Kidney capillary endothelial cell (primary cell): Measurements from ENCODE around the gene ATRAID.
"Not testable (repeated sequence)": the region's sequence is repeated elsewhere in the genome, so short reads cannot be mapped to it uniquely, and the experiment has no call there.

ENCODE experiments used
- DNase-seq: peaks from one replicate; pipeline ENCODE4 v3.0.0-alpha.2; 2018; ENCODE audit warnings: low spot score

ATRAID gene

DNA sequence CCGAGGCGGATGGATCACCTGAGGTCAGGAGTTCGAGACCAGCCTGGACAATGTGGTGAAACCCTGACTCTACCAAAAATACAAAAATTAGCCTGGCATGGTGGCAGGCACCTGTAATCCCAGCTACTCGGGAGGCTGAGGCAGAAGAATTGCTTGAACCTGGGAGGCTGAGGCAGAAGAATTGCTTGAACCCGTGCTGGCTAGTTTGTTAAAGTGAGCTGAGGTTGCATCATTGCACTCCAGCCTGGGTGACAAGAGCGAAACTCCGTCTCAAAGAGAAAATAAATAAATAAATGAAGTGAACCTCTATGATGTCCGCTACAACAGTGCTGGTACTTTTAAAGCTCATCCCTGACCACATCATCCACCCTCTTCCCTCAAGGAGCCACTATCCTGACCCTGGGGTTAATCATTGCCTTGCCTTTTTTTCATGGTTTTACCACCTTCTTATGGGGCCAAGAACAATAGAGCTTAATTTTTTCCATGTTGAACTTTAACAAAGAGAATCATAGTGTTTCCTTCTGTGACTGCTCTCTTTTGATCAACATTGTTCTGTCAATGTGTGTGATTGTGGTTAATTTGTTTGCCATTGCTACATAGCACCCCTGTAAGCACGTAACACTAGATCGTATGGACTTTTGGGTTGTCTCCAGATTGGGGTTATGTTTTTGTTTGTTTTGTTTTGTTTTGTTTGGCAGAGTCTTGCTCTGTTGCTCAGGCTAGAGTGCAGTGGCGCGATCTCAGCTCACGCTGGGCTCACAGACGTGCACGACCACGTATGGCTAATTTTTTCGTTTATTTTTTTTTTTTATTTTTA, 17.1 kb upstream of the ATRAID start:
- no peak for DNase-seq

DNA sequence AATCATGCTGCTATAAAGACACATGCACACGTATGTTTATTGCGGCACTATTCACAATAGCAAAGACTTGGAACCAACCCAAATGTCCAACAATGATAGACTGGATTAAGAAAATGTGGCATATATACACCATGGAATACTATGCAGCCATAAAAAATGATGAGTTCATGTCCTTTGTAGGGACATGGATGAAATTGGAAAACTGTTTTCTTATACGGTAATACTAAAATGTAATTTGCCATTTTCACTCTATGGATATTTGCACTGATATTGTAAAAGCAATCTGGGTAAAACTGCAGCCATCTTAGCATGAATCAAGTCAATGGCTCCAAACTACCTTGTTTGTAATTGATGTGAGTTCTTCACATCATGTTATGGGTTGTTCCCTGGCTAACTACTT, 16.0 kb upstream of the ATRAID start:
- not testable (repeated sequence) for DNase-seq

DNA sequence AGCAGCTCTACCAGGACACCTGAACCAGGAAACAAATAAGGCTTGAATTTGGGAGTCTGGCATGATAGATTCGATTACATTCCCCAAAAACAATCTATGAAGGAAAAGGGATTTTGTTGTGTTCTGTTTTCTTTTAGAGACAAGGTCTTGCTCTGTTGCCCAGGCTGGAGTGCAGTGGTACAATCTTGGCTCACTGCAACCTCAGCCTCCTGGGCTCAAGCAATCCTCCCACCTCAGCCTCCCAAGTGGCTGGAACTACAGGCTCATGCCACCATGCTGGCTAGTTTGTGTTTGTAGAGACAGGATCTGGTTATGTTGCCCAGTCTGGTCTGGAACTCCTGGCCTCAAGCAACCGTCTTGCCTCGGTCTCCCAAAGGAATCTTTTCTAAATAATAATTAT, 13.8 kb upstream of the ATRAID start:
- not testable (repeated sequence) for DNase-seq

DNA sequence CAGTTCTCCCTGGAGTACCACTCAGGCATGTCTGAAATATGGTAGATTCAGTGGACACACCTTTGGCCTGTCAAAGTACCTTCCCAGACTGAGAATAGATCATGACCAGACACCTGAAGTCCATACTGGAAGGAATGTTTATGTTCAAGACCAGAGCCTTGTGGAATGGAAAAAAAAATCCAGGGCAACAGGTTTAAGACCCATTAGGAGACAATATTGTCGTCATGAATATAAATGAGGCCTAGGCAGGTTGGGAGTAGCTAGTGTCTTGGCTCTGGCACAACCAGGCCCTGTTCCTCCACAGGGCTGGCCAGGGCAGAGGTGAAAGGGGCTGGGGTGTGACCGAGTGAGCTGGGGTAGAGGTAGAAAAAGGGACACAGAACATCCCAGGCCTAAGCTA, 13.2 kb upstream of the ATRAID start:
- no peak for DNase-seq

DNA sequence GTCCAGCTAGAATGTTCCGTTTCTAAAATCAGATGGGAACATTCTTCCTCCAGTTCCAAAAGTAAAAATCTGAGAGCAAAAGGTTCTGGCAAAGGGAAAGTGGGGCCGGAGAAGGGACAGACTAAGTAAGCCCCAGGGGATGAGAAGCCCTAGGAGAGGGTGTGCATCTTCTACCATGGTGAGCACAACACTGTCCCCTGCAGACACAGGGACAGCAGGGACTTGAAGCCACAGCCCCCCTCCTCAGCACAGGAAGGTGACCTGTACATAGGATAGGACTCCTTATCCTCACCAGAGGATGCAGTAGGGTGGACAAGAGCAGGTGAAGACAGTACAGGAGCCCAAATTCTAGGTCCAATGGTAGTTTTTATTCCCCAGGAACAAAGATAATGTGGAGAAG, 12.6 kb upstream of the ATRAID start:
- no peak for DNase-seq

DNA sequence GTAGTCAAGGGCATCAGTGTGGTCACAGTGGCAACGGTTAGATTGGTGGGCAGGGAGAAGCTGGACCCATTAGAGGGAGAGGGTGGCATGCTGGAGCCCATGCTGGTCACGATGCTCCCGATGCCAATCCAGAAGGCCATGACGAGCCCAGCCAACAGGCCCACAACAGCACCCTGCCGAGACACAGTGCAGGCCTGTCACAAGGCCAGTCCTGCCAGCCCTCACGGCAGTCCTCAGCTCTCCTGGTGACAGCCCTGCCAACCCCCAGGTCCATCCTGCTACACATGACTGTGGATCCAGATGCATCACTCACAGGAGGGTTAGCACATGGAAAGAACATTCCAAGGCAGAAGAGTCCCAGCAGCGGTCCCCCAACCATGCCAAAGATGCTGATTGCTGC, 10.2 kb upstream of the ATRAID start:
- DNase-seq, result no peak

DNA sequence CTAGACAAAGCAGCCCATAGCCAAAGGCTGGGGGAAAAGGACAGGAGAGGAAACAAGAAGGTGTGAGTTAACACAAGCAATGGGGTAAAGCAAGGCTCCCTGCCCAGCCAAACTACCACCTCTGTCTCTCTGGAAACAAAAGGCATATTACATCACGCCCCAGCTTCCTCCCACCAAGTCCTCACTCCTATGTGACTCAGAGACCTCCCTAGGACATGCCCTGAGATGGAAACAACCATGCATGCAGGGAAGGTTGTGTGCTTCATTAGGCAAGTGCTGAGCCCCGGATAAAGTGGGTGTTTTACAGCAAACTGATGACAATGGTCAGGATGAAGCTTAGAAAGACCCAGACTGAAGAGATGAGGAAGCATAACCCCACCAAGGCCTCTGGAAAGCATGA, 9.0 kb upstream of the ATRAID start:
- no peak for DNase-seq

DNA sequence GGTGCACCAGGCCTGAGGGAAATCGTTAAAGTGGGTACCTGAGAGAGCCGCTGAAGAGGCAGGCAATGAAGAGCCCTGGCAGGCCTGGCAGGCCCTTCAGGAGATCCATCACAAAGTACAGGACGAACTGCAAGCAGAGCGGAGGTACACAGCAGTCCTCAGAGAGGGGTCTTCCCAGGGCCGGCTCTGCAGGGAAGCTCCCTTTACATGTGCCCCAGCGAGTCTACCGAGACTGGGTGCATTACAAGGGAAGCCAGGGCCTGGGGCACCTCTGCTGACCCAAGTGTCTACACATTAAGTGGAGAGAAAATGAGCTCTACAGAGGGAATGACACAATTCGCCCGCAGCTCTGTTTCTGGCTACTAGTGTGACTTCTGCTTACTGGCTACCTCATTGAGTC, 8.1 kb upstream of the ATRAID start:
- no peak for DNase-seq

DNA sequence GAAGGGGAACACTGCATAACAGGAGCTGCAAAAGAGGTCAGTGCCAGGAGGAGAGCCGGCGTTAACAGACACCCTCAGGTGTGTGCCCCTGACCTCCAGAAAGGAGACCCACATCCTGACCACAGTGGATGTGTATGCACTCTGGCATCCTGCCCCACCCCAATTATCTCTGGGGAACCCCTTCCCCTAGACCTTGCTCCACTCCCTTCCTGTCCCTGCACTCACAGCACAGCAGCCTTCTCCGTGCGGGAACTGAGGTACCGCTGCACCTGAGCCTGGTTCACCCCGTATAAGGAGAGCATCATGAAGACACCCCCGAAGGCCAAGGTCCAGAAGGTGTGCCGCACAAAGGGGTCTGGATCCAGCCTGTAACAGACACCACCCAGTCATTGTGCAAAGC, 7.3 kb upstream of the ATRAID start:
- DNase-seq, result no peak

DNA sequence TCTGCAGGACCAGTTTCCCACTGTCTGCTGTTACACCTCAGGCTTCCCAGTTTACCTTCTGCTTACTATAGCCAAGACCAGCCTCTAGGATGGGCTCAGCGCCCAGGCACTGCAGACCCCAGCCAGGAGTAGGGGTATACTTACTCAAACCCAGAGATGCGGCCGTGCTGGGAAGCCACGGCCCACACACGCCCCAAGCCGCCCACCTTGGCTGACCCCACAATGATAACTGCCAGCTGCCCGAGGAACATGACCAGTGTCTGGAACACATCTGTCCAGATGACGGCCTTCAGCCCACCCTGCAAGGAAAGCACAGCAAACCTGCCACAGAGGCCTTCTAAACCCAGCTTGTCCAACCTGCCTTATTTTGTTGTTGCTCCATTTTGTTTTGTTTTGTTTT, 6.6 kb upstream of the ATRAID start:
- DNase-seq, result no peak

DNA sequence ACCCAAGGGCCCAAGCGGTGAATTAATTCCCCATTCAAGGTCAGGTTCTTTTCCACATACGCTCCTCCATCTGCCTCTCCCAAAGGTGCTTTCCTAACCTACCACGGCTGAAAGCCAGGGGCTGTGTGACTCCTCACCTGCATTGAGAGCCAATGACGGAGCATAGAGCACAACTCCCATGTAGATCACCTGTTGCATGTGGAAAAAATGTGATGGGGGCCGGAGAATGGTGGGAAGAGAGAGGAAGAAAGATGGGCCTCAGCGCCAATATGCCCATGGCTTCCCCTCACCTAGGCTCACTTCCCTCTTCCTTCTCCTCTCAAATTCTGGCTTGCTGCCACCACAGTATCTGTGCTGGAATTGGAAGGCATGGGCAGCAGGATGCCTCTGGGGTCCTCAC, 5.5 kb upstream of the ATRAID start:
- no peak for DNase-seq

DNA sequence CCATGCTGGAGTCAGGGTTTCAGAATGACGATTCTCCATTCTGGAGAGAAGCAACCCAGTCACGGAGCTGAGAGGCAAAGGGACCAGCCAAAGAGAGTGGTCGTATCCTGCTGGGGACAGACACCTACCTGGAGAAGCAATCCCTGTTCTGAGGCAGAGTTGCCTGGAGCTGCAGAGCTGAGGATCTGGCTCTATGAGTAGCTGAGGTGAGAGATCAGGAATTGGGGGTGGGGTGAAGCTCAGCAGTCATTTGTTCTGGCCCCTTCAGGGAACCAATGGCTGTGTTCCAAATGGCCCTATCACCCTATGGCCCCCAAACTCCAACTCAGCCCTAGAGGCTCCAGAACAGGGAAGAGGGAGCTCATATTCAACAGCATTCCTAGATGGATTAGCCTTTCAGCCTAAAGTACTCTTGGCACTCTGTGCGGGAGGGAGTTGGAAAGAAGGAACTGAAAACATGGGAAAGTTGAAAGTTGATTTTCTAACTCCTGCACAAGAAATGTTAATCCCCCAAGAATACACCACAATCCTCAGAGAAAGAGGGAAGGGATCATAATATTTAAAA, 3.3 kb upstream of the ATRAID start:
- DNase-seq, result no peak

DNA sequence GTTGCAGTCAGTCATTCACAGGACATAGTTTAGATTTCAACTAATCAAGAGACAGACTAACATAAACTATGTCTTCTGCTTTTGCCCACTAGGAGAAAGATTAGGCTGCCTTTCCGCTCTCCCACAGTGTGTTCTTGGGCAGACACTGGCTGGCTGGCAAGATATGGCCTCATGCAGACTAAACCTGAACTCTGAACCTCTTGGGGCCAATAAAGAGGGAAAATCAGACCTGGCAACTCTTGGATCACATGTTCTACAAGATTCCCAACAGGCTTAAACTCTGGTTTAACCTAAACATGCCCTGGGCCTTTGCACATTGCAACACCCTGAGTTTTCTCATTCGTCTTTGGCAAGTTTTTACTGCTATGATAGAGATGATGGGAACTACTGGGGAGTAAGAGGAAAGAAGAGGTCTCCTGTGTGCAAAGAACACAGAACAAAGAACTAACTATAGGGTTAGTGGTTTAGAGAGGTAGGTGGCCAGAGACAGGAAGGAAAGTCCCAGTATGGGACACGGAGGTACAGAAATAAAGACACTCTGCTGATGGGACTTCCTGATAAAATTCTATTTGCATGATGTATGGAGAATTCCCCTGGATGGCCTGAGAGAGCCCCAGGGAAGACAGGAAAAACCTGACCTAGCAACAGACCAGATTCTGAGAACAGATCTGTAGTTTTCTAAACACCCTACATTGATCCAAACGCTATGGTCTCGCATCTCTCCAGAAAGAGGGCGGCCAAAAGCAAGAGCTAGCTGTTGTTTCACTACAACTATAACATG, 2.0 kb upstream of the ATRAID start:
- no peak for DNase-seq

DNA sequence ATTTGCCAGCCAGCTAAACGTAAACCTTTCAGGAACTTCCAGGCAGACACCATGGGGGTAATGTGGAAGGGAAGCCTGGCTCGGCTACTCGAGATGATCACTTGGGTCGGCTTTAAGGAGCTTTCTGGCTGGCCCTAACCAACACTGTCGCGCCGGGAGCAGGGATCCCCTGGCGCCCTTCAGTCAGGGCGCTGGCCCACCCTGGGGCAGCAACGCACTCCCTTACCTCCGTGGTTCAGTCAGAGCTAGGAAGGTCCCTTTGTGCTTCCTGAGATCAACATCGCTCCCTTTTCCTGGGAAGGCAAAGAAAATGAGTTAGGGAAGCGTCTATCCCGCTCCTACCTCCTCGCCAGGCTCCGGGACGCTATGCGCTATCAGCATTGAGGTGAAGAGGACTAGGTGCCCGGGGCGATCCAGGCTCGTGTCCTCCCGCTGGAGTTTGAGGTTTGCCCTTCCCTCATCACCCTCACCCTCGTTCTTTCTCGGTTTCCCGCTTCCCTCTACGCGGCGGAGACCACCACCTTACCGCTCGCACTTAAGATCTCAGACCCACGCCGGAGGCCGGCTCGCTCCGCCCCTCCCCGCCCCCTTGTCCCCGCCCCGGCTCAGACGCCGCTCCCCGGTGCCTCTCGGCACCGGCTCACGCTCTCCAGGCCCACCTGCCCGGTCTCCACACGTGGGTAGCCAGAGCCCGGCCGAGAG, 449 bp upstream of the ATRAID start:
- DNase-seq, result no peak

DNA sequence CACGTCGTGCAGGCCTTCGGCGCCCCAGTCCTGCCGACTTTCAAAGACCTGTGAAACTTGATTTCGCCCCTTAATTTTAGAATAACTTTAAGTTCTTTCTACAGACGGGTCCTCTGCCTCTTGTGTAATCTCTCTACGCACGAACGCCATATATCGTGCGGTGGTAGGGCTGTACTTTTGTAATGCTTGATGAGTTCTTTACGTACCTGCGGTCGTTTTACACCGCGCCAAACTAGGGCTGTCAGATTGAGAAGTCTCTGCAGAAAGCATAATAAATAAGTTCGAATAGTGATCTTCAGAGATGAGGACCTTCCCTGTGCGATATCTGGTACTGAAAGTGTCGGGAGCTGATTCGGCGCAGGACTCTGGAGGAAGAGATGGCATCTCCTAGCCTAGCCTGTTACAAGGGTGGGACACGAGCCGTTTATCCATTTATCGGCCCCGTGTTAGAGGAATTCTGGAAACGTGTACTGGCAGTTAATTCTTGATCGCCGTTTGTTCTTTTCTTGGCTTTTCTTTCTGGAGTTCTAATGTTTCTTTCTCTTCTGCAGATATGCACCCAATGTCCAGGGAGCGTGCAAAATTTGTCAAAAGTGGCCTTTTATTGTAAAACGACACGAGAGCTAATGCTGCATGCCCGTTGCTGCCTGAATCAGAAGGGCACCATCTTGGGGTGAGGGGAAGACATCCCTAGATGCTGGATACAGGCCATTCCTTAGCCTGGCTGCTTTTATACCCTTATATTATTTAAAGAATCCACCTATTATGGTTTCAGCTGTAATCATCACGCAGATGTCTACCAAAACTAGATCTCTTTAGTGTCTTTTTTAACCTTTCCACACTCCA, 1.0 kb downstream of the ATRAID start:
- peak; percentile 47 for DNase-seq

DNA sequence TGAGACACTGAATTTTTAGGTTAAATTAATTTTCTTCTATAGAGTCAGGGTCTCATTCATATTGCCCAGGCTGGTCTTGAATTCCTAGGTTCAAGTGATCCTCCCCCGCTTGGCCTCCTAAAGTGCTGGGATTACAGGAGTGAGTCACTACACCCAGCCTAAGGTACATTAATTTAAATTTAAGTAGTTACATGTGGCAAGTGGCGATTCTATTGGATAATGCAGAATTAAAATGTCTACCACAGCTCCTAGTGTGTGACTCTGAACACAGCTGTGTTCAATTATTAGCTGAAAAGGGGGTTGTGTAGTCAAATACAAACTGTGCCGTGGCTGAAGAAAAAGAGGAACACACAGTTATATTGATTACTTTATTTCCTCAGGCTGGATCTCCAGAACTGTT, 3.1 kb downstream of the ATRAID start:
- DNase-seq, result no peak

DNA sequence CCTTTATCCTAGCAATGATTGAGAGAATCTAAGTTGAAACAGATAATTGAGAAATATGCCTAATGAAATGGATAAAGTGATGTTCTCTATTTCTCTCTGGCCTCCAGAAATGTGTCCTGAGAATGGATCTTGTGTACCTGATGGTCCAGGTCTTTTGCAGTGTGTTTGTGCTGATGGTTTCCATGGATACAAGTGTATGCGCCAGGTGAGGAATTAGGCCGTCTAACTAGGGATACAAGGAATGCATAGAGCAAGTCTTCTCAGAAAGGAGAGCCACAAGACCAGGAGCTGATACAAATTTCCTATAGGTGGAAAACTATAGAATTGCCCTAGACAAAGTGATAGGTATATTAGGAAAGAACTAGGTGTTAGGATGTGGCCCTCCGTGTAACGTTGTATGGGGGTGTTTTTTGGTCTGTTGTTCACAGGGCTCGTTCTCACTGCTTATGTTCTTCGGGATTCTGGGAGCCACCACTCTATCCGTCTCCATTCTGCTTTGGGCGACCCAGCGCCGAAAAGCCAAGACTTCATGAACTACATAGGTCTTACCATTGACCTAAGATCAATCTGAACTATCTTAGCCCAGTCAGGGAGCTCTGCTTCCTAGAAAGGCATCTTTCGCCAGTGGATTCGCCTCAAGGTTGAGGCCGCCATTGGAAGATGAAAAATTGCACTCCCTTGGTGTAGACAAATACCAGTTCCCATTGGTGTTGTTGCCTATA, 4.7 kb downstream of the ATRAID start:
- DNase-seq, result no peak

DNA sequence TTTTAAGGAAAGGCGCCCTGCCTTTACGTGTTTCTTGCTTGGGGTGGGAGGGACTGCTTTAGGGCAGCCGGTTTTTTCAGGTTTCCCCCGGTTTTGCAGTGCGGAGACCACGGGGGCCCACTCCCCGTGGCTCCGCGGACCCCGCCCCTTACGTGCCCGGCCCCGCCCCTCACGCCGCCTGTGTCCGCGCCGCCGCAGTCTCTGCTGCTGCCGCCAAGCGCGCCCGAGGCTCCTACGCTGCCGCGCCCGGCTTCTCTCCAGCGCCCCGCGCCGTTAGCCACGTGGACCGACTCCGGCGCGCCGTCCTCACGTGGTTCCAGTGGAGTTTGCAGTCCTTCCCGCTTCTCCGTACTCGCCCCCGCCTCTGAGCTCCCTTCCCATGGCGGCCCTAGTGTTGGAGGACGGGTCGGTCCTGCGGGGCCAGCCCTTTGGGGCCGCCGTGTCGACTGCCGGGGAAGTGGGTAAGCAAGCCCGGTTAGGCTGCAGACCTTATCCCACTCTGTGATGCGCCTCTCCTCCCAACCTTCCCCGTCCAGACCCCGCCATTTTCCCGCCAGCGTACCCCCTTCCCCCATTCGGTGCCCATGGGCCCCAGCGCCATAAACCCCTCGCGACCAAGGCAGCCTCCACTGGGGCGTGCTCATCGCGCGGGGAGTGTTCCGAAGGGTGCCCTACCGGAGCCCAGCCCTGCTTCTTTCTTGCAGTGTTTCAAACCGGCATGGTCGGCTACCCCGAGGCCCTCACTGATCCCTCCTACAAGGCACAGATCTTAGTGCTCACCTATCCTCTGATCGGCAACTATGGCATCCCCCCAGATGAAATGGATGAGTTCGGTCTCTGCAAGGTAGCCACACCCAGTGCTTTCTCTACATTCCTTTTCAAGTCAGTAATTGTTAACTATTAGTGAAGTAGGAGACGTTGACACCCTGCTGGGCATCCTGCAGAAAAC, 5.6 kb downstream of the ATRAID start, which contains the start of gene CAD:
CAD (plus strand) TSS at position 197 of the 949 bp plus-strand sequence; CDS start at position 380, 183 bp downstream.
- peak; percentile 69 for DNase-seq

DNA sequence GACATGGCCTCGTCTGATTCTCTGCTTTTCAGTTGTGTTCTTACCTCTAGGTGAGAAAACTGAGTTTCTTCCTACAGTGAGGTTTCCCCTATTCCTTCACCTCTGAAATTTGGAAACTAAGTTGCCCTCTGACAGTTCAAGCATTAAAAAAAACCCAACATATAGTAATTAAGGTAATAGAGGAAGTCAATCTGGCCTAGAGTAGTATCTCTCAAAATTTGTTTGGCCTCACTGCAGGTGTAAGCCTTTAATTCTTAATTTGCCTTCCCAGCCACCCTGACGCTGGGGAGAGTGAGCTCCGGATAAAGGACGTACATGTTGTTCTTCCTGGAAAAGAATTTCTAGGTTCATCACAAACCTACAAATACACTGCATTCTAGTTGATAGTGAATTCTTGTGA, 6.8 kb downstream of the ATRAID start:
- DNase-seq, result no peak

DNA sequence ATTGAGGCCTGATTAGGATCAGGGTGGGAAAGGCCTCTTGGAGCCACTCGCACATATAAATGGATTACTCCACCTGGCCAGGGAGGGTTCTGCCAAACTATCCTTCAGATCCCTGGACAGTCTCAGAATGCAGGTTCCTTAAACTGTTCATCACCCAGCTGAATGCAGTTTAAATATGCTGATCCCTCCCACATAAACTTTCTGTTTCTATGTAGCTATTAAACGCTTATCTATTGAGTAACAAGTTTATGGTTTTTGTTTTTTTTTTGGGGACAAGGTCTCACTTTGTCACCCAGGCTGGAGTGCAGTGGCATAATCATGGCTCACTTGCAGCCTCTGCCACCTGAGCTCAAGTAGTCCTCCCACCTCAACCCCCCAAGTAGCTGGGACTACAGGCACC, 7.2 kb downstream of the ATRAID start:
- DNase-seq, result no peak
